ENCODE measurements around the gene IGFL2. TPM values are rescaled to one million over a fixed set of nuclear protein-coding genes. Genes with fewer than 3 reads are reported as not detected.
"Not testable (repeated sequence)": the region's sequence is repeated elsewhere in the genome, so short reads cannot be mapped to it uniquely, and the experiment has no call there.

Gene IGFL2
- total RNA-seq, 1 donor from 2014 or later: 0.55 TPM

GRCh38 chr19:46155237-46155636 is 7.2 kb downstream of the IGFL2 start:
- peaks cover 48% of the 10 kb centered on the region for H3K27me3 Mint-ChIP-seq (ENCODE audit: low read depth)

GRCh38 chr19:46159418-46160232 is 11.6 kb downstream of the IGFL2 start:
- Mint-ChIP-seq H3K27me3 (ENCODE audit: low read depth) (peaks cover 49% of the 10 kb centered on the region), H3K4me1 (ENCODE audit: low read depth) (peaks cover 13% of the 10 kb centered on the region), H3K36me3 (ENCODE audit: low read depth) (peaks cover 15% of the 10 kb centered on the region), H3K27ac (ENCODE audit: unreplicated experiment) (no peak overlapping the region), H3K4me3 (ENCODE audit: unreplicated experiment) (no peak overlapping the region), H3K9me3 (ENCODE audit: low read depth) (peaks cover 25% of the 10 kb centered on the region)
- DNase-seq (ENCODE audit: low spot score): no peak
- no peak for TF ChIP-seq CTCF (IDR thresholded peaks at IDR 0.05)

More at GRCh38 chr19:46155237-46155636, 7.2 kb downstream of the IGFL2 start:
- H3K9me3 Mint-ChIP-seq (ENCODE audit: low read depth): no peaks in the 10 kb centered on the region
- no peak overlapping the region for H3K4me3 Mint-ChIP-seq (ENCODE audit: unreplicated experiment)
- no peak for TF ChIP-seq CTCF (IDR thresholded peaks at IDR 0.05)
- H3K4me1 Mint-ChIP-seq (ENCODE audit: low read depth): peaks cover 13% of the 10 kb centered on the region
- no peak for DNase-seq (ENCODE audit: low spot score)
- H3K27ac Mint-ChIP-seq (ENCODE audit: unreplicated experiment): no peak overlapping the region
- peaks cover 3% of the 10 kb centered on the region for H3K36me3 Mint-ChIP-seq (ENCODE audit: low read depth)

- Mint-ChIP-seq H3K4me3 (ENCODE audit: unreplicated experiment) (no peak overlapping the region), H3K9me3 (ENCODE audit: low read depth) (peaks cover 25% of the 10 kb centered on the region), H3K27me3 (ENCODE audit: low read depth) (peaks cover 46% of the 10 kb centered on the region), H3K36me3 (ENCODE audit: low read depth) (peaks cover 15% of the 10 kb centered on the region), H3K4me1 (ENCODE audit: low read depth) (peaks cover 6% of the 10 kb centered on the region), H3K27ac (ENCODE audit: unreplicated experiment) (no peak overlapping the region)
- DNase-seq (ENCODE audit: low spot score): no peak
- TF ChIP-seq CTCF (IDR thresholded peaks at IDR 0.05): no peak
Observed at GRCh38 chr19:46160233-46160775, 12.3 kb downstream of the IGFL2 start.

- DNase-seq (ENCODE audit: low spot score); H3K27ac Mint-ChIP-seq (ENCODE audit: unreplicated experiment); H3K4me1 Mint-ChIP-seq (ENCODE audit: low read depth); H3K4me3 Mint-ChIP-seq (ENCODE audit: unreplicated experiment): not testable (repeated sequence)
- Mint-ChIP-seq H3K36me3 (ENCODE audit: low read depth) (peaks cover 15% of the 10 kb centered on the region), H3K9me3 (ENCODE audit: low read depth) (peaks cover 25% of the 10 kb centered on the region), H3K27me3 (ENCODE audit: low read depth) (peaks cover 52% of the 10 kb centered on the region)
Observed at GRCh38 chr19:46161642-46162257, 13.7 kb downstream of the IGFL2 start.

- Mint-ChIP-seq H3K9me3 (ENCODE audit: low read depth) (peaks cover 25% of the 10 kb centered on the region), H3K36me3 (ENCODE audit: low read depth) (peaks cover 15% of the 10 kb centered on the region), H3K27ac (ENCODE audit: unreplicated experiment) (no peak overlapping the region), H3K4me3 (ENCODE audit: unreplicated experiment) (no peak overlapping the region), H3K27me3 (ENCODE audit: low read depth) (peaks cover 59% of the 10 kb centered on the region), H3K4me1 (ENCODE audit: low read depth) (no peaks in the 10 kb centered on the region)
- no peak for TF ChIP-seq CTCF (IDR thresholded peaks at IDR 0.05)
- no peak for DNase-seq (ENCODE audit: low spot score)
Observed at GRCh38 chr19:46162731-46163130, 14.7 kb downstream of the IGFL2 start.
